Gastrocnemius medialis (tissue), 4 donors: Measurements from ENCODE around the gene ZSCAN18.

Source experiments
- POLR2A ChIP-seq, 2 donors: fragments of 450-650 bp; IDR thresholded peaks; one replicate each; pipeline ENCODE4 v1.6.1; 2017; ENCODE audit warnings: antibody characterized with exemption in 2 of 2, mild to moderate bottlenecking in 2 of 2, moderate library complexity in 2 of 2
- TF ChIP-seq, protein P1 (sequence below), 5 experiments: fragments of 450-650 bp in 3 of 5; fragments of 200-600 bp in 2 of 5; sonication (generic) in 2 of 5; IDR thresholded peaks in 4 of 5; conservative IDR thresholded peaks in 1 of 5; 1 replicate in 4 of 5; 2 replicates in 1 of 5; pipeline ENCODE4 v1.5.1; 2016 to 2019; ENCODE audit warnings: antibody characterized with exemption in 5 of 5, mild to moderate bottlenecking in 3 of 5, moderate library complexity in 3 of 5

DNA sequence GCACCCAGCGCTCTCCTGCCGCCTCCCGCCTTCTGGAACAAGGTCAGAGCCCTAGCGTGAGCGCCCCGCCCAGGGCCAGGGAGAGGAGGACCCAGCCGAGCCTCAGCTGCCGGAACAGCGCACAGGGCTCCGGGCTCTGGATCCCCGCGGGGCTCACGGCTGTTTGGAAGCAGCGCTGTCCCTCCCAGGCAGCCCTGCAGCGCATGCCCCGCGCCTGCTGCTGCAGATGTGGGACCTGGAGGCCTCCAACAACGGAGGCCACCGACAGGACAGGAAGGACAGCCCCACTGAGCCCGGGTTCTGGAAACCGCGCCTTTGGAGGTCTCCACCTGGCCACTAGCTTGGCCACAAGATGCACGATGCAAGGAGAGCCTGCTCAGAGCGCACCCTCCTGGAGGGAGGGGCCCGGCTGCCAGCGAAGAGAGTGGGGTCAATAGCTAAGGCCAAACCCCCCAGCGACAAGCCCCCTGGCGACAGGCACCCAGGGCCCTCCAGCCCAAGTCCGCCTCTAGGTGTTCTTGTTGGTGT lies 12.6 kb downstream of the ZSCAN18 start:
- TF ChIP-seq, protein P1, sequence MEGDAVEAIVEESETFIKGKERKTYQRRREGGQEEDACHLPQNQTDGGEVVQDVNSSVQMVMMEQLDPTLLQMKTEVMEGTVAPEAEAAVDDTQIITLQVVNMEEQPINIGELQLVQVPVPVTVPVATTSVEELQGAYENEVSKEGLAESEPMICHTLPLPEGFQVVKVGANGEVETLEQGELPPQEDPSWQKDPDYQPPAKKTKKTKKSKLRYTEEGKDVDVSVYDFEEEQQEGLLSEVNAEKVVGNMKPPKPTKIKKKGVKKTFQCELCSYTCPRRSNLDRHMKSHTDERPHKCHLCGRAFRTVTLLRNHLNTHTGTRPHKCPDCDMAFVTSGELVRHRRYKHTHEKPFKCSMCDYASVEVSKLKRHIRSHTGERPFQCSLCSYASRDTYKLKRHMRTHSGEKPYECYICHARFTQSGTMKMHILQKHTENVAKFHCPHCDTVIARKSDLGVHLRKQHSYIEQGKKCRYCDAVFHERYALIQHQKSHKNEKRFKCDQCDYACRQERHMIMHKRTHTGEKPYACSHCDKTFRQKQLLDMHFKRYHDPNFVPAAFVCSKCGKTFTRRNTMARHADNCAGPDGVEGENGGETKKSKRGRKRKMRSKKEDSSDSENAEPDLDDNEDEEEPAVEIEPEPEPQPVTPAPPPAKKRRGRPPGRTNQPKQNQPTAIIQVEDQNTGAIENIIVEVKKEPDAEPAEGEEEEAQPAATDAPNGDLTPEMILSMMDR (IDR thresholded peaks at IDR 0.05 in 4 of 5, conservative IDR thresholded peaks at IDR 0.05 in 1 of 5), result no peak
- no peak for TF ChIP-seq POLR2A (IDR thresholded peaks at IDR 0.05)
